GM21737 (cell line): ENCODE data around the gene CCDC110.

ENCODE experiments used
- ATAC-seq: cut with Tn5 transposase; IDR thresholded peaks from one replicate; pipeline ENCODE4 v1.9.1; 2021; ENCODE audit warnings: mild to moderate bottlenecking, moderate library complexity; ENCODE audit not compliant: unreplicated experiment

CCDC110 gene

DNA sequence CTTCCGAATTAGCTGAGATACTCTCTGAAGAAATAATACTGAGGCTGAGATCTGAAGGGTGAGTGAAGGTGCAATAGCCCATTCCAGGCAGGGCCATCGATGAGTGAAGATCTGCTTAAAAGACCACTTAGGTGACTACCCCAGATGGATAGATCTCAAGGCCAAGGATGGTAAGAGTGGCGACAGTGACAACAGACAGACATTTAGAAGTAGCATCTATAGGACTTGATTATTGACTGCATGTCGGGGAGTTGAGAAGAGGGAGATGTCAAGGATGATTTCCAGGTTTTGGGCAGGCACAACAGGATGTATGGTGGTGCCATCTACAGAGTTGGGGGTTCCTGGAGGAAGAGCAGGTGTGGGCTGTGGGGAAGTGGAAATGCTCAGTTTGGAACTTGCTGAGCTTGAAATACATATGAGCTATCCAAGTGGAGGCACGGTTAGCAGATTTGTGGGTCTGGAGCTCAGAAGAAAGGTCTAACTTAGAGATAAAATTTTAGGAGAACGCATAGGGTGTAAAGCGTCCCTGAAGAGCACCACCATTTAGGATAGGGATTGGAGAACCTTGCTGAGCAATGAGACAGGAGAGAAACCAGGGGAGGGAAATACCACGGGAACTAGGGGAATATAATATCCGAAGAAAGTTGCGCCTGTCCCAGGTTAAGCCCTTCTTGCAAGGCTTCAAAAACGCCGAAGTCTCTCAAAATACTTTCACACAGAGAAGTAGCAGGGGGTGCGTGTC, 46.5 kb downstream of the CCDC110 start:
- ATAC-seq, result no peak

DNA sequence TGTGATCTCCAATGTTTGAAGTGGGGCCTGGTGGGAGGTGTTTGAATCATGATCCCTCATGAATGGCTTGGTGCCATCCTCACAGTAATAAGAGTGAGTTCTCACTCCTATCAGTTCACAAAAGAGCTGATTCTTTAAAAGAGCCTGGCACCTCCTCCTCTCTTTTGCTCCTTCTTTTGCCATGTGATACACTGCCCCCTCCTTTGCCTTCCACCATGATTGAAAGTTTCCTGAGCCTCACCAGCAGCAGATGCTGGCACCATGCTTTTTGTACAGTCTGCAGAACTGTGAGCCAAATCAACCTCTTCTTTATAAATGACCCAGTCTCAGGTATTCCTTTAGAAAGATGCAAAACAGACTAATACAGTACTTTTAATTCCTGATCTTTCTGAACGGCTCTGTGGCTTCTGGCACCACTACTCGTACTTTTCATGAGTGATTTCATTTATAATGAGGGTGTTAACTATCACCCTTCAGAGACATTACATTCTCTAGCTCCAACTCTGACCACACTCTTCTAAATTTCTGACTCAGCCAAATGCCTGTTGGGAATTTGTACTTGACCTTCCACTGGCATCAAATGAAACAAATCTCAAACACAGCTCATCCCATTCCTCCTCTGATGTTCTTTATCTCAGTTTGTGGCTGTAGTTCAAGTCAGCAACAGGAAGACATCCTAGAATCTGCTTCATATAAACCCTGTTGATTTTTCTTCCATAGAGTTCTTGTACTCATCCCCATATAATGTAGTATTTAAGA, 50.0 kb downstream of the CCDC110 start:
- ATAC-seq, result no peak

DNA sequence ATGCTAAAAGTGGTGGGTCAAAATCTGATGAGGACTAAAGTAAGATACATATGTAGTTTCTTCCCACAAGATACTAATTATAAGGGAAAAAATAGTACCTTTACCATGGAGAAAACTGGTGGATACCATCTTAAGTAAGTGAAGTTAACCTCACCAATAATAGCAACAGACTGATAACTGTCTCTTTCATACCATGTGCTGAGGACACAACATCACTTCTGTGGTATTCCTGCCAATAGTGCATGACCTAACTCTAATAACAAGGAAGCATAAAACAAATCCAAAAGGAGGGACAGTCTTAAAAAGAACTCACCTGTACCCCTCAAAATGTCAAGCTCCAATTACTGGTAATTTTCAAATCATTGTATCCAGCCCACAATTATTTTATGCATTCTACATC, 54.6 kb downstream of the CCDC110 start:
- no peak for ATAC-seq

DNA sequence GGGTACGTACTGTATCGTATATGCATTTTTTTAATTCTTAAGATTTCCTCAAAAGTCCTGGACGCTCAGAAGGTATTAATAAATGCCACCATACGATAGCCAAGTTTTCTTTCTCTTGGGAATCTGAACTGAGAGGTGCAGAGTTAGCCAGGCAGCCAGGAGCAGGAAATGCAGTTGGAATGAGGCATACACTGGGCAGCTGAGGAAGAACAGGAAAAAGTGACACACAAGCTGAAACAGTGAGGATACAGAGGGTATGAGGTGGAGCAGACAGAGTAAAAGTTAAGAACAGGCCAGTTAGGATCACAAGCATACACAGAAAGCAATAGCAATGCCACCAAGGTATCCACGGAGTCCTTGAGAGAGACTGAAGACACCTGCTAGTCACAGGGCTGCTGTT, 59.1 kb downstream of the CCDC110 start:
- ATAC-seq, result no peak

DNA sequence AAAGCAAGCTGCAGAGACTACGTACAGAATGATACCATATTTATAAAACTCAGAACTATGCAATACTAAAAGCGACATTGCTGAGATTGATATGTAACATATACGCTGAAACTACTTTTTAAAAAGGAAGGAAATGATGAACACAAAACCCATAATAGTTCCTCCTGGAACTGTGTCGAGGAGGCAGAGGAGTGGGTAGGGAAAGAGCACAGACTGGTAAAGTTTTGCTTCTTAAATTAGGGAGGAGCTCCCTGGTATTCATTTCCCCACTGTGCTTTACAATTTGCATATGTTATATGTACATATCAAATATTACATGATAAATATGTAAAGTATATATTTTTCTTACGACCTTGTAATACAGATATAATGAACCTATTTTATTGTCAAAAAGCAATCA, 59.7 kb downstream of the CCDC110 start:
- ATAC-seq, result no peak

DNA sequence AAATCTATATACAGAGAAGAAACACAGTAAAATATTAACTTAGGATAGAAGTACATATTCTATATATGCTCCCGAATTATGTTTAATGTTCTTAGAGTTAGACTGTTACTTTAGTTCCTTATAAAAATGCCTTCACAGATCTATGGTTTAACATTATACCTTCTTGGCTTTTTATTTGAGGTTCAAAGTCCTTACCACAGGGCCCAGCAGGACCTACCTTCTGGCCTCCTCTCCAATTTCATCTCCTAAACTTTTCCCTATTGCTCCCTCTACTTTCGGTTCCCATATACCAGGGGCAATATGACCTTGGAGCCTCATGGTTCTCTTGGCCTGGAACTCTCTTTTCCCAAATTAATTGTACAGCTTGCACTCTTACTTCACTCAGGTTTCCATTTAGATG, 63.1 kb downstream of the CCDC110 start:
- no peak for ATAC-seq

DNA sequence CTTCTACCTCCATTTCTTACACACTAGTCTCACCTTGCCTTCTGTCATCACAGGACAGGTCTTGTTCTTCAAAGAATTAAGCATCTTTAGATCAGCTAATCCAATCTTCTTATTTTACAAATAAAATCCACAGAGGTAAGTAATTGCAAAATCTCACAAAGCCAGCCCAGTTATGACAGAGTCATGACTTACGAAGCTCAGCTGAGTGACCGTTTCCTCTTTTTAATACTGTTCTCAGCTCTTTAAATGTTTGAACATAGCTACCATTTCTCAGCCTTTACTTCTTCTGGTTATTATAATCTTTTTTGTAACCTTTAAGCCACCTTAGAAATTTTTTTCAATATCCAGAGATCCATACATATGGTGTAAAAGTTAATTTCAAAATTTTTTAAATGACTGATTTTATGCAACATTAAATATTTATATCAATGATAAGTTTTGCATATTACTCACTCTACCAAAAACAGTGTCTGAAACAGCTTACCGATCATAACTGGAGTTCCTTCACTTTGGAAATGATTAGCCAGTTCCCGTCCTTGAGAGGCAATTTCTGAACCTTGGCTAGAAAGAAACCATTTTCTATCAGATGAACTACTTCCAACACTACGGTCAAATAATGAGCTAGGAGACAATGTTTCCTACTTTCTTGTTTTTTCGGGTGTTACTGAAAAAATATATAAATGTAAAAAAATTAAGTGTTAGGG, 66.1 kb downstream of the CCDC110 start:
- ATAC-seq, result peak; percentile 47

DNA sequence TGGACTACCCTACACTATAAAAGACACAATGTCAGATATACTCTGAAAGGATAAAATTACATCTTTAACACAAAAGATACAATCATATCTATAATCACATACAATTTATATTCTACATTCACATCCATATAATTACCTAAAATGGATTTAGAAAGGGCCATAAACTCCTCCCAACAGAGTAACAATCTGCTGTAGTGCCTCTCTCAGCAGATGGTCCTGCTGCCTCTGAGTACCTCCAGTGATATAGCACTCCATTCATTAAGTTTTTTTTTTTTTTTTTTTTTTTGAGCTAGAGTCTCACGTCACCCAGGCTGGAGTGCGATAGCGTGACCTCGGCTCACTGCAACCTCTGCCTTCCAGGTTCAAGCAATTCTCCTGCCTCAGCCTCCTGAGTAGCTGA, 67.5 kb downstream of the CCDC110 start:
- ATAC-seq, result no peak

DNA sequence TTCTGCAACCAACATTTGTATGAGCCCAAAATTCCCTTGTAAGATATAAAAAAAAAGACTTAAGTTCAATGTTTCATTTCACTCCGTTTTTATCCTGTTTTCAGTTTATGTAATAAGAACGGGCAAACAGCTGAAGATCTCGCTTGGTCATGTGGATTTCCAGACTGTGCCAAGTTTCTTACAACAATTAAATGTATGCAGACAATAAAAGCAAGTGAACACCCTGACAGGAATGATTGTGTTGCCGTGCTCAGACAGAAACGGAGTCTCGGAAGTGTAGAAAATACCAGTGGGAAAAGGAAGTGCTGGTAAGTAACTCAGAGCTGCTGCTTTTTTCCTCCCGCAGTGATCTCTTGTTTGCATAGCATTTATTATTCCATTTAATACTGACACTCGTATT, 72.1 kb downstream of the CCDC110 start:
- no peak for ATAC-seq

DNA sequence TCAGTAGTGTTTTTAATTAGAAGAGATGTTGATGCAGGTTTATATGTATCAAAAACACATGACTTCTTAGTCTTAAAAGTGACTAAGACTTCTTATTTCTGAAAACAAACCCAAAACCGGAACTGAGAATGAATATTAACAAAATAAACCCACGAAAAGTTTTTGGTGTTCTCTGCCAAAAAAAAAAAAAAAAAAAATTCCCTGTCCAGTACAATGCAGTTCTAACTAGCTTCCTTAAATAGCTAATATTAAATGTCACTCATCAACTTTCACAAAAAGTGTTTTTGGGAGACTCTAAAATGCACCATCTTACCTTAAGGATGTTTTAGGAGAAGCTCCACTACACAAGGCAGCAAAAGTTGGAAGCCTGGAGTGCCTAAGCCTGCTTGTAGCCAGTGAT, 72.9 kb downstream of the CCDC110 start:
- no peak for ATAC-seq

DNA sequence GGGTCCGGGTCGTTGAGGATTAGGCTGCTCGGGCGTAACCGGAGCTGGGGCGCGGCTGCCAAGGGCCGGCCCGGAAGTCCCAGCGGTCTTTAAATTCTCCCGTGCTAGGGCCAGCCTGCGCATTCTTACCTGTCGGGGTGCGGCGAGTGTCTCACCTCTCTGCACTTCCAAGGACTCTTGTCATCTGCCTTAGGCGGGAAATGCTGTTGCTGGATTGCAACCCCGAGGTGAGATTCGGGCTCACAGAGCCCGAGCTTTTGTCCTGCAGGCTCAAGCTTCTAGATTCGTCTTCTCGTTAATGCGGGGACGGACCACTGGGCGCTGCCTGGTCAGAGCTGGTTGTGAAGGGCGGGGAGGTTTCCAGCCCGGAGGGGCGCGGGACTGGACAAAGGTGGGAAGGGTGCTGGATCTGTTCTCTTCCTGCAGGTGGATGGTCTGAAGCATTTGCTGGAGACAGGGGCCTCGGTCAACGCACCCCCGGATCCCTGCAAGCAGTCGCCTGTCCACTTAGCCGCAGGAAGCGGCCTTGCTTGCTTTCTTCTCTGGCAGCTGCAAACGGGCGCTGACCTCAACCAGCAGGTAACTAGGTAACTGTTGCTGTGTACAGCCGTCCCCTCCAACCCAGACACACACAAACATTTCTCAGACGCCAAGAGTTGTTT, 74.7 kb downstream of the CCDC110 start, which contains the start of gene ANKRD37:
Gene ANKRD37 (plus strand): TSS at position 118 of the 662 bp plus-strand sequence. CDS start 83 bp downstream, at position 201.
- ATAC-seq, result peak; percentile 0

DNA sequence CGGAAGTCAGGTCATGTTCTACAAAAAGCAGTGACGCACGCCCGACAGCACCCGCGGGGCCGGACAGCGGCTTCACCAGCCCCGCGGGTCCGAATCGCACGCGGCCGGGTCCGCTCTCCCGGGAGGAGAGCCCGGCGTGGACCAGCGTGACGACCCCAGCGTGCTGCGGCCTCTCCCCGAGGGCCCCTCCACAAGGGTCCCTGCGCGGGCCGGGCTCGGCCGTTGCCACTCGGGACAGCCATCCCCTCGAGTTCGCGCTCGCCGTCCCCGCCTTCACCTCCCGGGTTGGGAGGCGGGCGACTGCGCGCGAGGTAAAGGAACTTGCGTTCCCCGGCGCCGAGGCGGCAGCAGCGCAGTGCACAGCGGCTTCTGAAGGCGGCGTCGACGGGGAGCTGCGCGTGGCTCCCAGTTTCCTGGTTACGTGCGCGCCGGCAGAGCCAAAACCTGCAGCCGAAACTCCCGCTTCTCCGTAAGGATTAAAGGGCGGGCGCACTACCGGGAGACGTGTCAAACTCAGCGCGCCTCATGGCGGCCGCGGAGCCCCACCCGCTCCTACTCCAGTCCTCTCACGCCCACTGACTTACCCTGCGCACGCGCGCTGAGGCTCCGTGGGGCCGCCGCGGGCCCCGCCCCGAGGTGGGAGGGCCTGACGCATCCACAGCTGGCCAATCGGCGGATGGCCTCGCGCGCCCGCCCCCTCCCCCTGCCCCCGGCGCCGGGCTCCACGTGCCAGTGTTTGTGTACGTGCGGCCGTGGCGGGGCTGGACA, 75.4 kb downstream of the CCDC110 start:
- peak; percentile 80 for ATAC-seq

DNA sequence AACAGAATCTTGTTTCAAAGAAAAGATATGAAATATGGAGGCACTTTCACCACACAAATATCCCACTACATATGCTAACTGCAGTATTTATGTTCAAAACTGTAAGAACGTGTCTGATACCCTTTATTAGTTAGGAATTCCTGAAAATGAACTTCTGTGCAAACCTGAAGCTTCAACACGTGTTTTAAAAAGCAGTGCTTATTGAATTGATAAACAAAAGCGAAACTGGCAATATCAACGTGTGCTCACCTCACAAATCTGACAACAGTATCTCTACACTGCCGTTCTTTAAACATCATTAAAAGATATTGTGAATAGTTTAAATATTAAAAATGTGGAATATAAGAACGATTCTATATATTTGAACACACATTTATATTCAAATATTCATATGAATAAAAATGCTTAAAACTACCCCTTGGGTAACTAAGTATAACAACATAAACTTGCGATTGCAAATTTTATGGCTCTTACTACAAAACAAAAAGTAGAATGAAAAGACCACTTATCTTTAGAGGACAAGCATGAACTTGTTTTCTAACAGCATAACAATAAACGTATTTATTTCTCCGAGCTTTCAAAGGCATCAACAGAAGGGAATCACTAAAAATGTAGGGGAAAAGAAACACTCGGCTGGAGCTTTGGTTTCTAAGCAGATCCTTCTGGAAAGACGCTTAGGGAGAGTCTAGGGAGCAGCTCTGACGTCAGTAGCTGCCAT, 76.1 kb downstream of the CCDC110 start, which contains the start of gene LRP2BP:
Gene LRP2BP (minus strand): TSS at position 687 of the 718 bp plus-strand sequence. CDS start 17,738 bp downstream, outside the sequence.
- ATAC-seq, result no peak
